Subcutaneous abdominal adipose tissue (tissue), 5 donors: Measurements from ENCODE around the gene UCP3.

Experiments used
- H3K27ac ChIP-seq: one replicate; pipeline ENCODE4 v1.7.0; 2013; ENCODE audit warnings: low read depth, mild to moderate bottlenecking, inconsistent platforms, low read length, moderate library complexity
- H3K27me3 ChIP-seq, 5 donors: one replicate each; pipeline ENCODE4 v1.7.0; 2013; ENCODE audit warnings: low read length in 5 of 5, inconsistent platforms in 1 of 5; ENCODE audit not compliant: control insufficient read depth in 5 of 5, insufficient read depth in 4 of 5
- H3K36me3 ChIP-seq, 5 donors: one replicate each; pipeline ENCODE4 v1.7.0; 2013; ENCODE audit warnings: low read length in 5 of 5; ENCODE audit not compliant: control insufficient read depth in 5 of 5, insufficient read depth in 5 of 5
- H3K4me1 ChIP-seq, 5 donors: one replicate each; pipeline ENCODE4 v1.7.0; 2013; ENCODE audit warnings: low read length in 5 of 5, mild to moderate bottlenecking in 3 of 5, moderate library complexity in 1 of 5; ENCODE audit not compliant: control insufficient read depth in 5 of 5, insufficient read depth in 5 of 5
- H3K4me3 ChIP-seq, 5 donors: one replicate each; pipeline ENCODE4 v1.7.0; 2013; ENCODE audit warnings: low read length in 5 of 5, low read depth in 1 of 5
- H3K9ac ChIP-seq, 5 donors: one replicate each; pipeline ENCODE4 v1.7.0; 2013; ENCODE audit warnings: low read length in 5 of 5, mild to moderate bottlenecking in 4 of 5, moderate library complexity in 3 of 5
- H3K9me3 ChIP-seq, 5 donors: one replicate each; pipeline ENCODE4 v1.7.0; 2013; ENCODE audit warnings: low read length in 5 of 5; ENCODE audit not compliant: control insufficient read depth in 5 of 5
- donor health status: healthy.
- donor health status: healthy.
- donor health status: healthy.
- donor health status: healthy.
- donor health status: healthy.

UCP3 gene

DNA sequence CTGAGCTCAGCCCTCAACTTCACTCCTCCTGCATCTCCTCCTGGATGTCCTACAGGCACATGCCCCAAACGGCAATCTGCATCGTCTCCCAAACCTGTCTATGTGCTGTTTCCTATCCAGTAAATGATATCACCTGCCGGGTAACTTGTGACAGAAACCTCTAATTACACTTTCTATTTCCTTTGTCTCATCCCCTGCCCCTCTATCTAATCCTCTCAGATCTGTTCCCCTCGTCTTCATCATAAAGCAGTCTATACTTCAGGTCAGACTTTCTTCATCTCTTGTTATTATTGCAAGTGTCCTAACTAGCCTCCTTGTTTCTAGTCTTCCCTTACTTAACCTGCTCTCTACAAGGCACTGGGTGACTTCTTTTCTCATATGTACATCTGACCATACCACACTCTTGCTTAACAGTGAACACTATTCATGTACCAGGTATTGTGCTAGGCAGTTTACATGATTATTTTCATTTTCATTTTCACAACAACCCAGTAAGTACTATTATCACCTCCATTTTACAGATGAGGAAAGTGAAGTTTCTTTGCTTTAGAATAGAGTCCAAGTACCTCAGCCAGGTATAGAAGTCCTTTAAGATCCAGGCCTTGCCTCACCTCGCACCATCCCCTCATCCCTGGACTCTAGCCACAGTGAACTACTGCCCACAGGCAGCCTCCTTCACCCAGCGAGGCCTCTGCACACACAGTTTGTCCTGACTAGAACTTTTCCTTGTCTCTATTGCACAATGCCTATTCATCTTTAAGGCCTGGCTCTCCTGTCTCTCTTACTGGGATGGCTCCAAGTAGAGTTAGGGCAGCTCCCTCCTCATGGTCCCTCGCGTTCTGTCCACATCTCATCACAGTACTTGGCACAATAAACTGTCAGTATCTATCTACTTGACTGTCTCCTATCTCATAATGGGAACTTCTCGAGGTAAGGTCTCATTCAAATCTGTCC is 22.1 kb upstream of the UCP3 start:
- Histone ChIP-seq H3K27ac (peak overlapping the region; percentile 43), H3K36me3 (peaks cover 0 to 37% (median 26%) of the 10 kb centered on the region in 5 donors), H3K27me3 (no peaks in the 10 kb centered on the region), H3K4me3 (no peak overlapping the region), H3K9ac (peak overlapping the region in 1 of 5 donors; percentile 7), H3K4me1 (peaks cover 0 to 15% (median 13%) of the 10 kb centered on the region in 5 donors), H3K9me3 (no peaks in the 10 kb centered on the region)

DNA sequence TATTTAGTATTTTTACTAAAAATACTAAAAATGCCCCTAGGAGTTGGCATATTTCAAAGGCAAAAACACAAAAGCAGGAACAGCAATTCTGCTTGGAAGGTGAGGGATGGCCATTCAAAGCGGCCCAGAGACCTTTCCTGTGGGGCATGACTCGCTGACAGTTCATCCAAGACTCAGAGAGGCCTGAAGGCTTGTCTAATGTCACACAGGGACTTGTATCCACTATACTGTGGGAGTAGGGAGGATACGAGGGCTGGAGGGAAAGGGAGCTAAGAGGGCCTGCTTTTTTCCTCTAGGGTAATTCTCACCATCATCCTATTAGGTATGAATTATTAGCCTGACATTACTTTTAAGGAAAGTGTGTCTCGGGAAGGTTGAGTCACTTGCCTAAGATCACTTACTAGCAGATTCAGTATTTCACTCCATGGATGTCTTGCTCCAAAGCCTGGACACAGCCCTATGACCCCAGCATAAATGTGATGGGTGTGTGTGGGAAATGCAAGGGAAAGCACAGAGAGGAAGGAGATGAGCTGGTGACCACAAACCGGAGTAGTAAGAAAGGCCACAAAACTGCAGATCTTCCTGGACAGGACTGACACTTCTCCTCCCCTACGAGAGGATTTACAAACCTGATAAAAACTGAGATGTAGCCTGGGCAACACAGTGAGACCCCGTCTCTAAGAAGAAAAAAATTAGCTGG is 16.7 kb upstream of the UCP3 start:
- H3K36me3 ChIP-seq: peaks cover 0 to 11% (median 3%) of the 10 kb centered on the region in 5 donors
- no peaks in the 10 kb centered on the region for H3K27me3 ChIP-seq
- no peak overlapping the region for H3K9ac ChIP-seq
- H3K9me3 ChIP-seq: no peaks in the 10 kb centered on the region
- H3K4me1 ChIP-seq: peaks cover 2 to 40% (median 20%) of the 10 kb centered on the region in 5 donors
- H3K27ac ChIP-seq: peak overlapping the region; percentile 43
- H3K4me3 ChIP-seq: no peak overlapping the region

DNA sequence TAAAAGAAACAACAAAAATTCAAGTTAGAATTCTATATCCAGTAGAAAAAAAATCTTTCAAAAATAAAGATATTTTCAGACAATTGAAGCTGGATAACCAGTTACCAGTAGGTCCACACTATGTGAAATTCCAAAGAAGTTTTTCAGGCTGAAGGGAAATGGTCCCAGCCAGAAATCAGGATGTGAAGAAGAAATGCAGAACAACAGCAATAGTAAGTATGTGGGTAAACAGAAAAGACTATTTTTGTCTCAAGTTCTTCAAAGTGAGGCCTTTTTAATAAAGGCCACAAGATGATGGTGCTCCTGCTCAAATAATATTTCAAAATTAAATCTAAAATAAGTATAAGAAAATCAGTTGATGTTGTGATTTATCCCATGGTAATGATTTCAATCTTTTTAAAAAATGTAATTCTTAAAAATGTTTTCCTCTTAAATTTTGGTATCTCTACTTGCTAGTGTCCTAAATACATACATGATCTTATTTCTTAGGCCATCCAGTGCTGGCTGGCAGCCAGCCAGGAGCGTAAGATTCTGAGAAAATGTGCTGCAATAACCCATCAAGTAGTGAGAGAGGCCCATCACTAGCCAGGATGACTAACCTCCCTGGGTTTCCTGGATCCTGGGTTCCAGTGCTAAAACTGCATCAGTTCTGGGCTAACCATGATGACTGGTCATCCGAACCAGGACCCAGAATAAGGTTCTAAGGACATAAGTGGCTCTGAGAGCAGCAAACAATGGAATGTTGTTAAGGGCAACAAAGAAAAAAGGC is 15.6 kb upstream of the UCP3 start:
- Histone ChIP-seq H3K4me3 (no peak overlapping the region), H3K36me3 (peaks cover 0 to 8% (median 3%) of the 10 kb centered on the region in 5 donors), H3K9ac (no peak overlapping the region), H3K27ac (peak overlapping the region; percentile 43), H3K9me3 (no peaks in the 10 kb centered on the region), H3K4me1 (peaks cover 4 to 51% (median 26%) of the 10 kb centered on the region in 5 donors), H3K27me3 (no peaks in the 10 kb centered on the region)

DNA sequence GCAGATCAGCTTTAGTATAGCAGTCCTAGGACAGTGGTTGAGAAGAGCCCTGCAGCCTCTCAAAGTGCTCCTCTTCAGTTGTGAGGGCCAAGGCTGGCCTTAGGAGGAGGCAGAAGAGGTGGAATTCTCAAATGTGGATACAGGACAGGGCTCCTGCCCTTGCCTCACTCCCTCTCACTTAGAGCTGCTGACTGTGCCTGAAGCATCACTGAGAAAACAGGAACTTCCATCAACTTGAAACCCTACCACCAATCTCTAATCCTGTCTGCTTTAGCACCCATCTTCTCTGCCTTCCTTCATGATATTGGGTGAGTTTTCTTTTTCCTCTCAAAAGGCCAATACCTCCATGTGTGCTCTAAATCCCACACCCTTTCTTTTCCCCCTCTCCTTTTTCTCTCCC is 14.4 kb upstream of the UCP3 start:
- Histone ChIP-seq H3K4me1 (peaks cover 13 to 63% (median 38%) of the 10 kb centered on the region in 5 donors), H3K36me3 (peaks cover 0 to 6% (median 3%) of the 10 kb centered on the region in 5 donors), H3K27ac (no peak overlapping the region), H3K4me3 (no peak overlapping the region), H3K9me3 (no peaks in the 10 kb centered on the region), H3K27me3 (no peaks in the 10 kb centered on the region), H3K9ac (no peak overlapping the region)

DNA sequence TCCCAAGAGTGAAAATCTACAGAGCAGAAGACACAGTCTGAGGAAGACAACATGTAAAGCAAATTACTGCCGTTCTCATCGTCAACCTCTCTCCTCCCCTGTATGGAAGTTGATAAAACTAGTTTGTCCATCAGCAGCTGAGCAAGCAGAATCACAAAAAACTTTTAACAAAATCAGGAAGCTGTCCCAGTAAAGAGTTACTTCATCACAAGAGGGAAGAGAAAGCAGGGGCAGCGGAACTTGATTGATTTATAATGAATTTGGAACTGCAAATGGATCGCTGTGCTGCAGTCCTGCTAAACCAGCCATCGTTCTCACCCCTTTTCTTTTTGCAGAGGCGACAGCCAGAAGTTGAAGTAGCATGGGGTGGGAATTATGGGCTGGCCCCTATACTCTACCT is 13.7 kb upstream of the UCP3 start:
- Histone ChIP-seq H3K9me3 (no peaks in the 10 kb centered on the region), H3K4me1 (peaks cover 15 to 70% (median 45%) of the 10 kb centered on the region in 5 donors), H3K9ac (no peak overlapping the region), H3K27me3 (no peaks in the 10 kb centered on the region), H3K4me3 (no peak overlapping the region), H3K27ac (no peak overlapping the region), H3K36me3 (peaks cover 0 to 6% (median 0%) of the 10 kb centered on the region in 5 donors)

DNA sequence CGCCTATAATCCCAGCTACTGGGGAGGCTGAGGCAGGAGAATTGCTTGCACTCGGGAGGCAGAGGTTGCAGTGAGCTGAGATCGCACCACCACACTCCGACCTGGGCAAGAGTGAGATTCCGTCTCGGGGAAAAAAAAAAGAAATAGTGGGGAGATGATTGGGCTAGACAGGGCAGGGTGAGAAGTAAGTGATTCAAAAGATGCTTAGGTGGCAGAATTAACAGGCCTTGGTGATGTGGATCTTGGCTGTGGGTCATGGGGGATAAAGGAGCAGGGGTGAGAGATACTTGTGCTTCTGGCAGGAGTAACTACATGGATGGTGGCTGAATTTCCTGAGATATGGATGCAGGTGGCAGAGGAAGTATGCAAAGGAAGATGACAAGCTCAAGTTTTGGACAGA is 13.1 kb upstream of the UCP3 start:
- Histone ChIP-seq H3K4me3 (no peak overlapping the region), H3K27ac (no peak overlapping the region), H3K27me3 (no peaks in the 10 kb centered on the region), H3K9ac (no peak overlapping the region), H3K9me3 (no peaks in the 10 kb centered on the region), H3K36me3 (peaks cover 0 to 6% (median 0%) of the 10 kb centered on the region in 5 donors), H3K4me1 (peaks cover 15 to 75% (median 47%) of the 10 kb centered on the region in 5 donors)

DNA sequence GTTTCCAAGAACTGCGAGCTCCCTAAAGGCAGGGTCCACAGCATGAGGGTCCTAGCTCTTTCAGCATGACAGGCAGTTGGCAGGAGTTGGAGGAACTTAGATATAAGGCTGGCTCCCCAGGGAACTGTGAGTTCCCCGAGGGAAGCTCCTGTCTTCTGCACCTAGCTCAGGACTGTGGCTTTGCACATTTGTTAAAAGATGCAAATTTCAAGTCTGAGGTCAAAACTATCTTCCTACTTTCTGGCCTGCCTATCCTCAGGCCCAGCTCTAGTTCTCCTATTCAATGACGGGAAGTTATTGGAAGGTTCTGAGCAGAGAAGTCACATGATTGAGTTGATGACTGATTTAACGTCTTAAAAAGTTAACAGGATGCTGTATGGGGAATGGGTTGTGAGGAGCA is 11.7 kb upstream of the UCP3 start:
- Histone ChIP-seq H3K27me3 (no peaks in the 10 kb centered on the region), H3K27ac (peak overlapping the region; percentile 99), H3K9ac (no peak overlapping the region), H3K9me3 (no peaks in the 10 kb centered on the region), H3K4me3 (no peak overlapping the region), H3K36me3 (peaks cover 0 to 7% (median 3%) of the 10 kb centered on the region in 5 donors), H3K4me1 (peaks cover 15 to 77% (median 47%) of the 10 kb centered on the region in 5 donors)

DNA sequence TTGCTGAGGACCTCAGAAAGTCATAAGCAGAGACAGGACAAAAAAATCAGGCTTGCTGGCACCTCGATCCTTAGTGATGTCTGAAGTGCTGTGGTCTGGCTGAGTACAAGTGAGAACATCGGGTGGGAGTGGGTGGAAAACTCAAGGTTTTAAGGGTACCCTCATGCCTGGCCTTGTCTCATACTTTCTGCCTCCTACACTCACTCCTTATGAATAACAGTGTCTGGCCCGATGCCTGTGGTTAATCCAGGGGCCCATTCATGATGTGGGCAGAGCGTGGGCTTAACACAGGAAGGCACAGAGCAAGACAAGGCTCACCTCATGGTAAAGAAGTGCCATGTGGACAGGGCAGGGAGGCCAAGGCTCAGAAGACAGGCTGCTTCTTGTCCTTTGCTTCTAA is 11.0 kb upstream of the UCP3 start:
- Histone ChIP-seq H3K36me3 (peaks cover 0 to 7% (median 3%) of the 10 kb centered on the region in 5 donors), H3K9ac (peak overlapping the region in 2 of 5 donors; percentile 8 to 63), H3K9me3 (no peaks in the 10 kb centered on the region), H3K27me3 (no peaks in the 10 kb centered on the region), H3K4me3 (no peak overlapping the region), H3K4me1 (peaks cover 15 to 79% (median 43%) of the 10 kb centered on the region in 5 donors), H3K27ac (peak overlapping the region; percentile 99)

DNA sequence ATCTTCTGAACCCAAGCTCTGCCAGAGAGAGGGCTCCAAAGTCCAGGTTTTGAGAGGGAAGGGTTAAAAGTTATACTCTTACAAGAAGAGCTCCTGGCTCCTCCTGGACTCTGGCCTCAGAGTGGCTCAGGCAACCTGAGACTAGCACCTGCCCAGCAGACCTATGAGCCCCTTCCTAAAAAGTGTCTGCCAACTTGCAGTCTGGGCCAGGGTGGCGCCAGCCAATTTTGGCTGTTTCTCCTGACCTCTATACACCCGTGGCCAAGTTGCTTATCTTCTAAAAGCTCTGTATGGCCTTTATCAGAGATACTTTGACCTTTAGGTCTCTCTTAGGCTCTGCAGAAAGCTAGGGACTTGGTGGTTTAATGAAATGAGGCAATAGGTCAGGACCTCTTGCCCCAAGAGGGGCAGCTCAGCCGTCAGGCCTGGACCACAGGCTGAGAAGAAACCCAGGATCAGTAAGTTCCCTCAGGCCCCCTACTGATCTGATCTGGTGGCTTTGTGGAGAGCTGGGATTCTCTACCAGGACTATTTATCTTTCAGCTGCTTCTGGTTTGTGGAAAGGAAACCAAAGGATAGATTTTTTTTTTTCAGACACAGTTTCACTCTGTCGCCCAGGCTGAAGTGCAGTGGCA is 10.3 kb upstream of the UCP3 start:
- Histone ChIP-seq H3K4me3 (peak overlapping the region in 1 of 5 donors; percentile 37), H3K36me3 (peaks cover 0 to 7% (median 3%) of the 10 kb centered on the region in 5 donors), H3K4me1 (peaks cover 13 to 80% (median 40%) of the 10 kb centered on the region in 5 donors), H3K27ac (peak overlapping the region; percentile 99), H3K9ac (peak overlapping the region; percentile 6 to 74 (median 57)), H3K27me3 (no peaks in the 10 kb centered on the region), H3K9me3 (no peaks in the 10 kb centered on the region)
